ENCODE data around the gene IFFO2. TPM values are rescaled to one million over a fixed set of nuclear protein-coding genes. Genes with fewer than 3 reads are reported as not detected.

The IFFO2 gene
- total RNA-seq, 1 experiment from 2014 or later, result 15.6 TPM

GRCh38 chr1:18926315-18927081 is 30.0 kb downstream of the IFFO2 start (continued):
- TF ChIP-seq, protein P1, sequence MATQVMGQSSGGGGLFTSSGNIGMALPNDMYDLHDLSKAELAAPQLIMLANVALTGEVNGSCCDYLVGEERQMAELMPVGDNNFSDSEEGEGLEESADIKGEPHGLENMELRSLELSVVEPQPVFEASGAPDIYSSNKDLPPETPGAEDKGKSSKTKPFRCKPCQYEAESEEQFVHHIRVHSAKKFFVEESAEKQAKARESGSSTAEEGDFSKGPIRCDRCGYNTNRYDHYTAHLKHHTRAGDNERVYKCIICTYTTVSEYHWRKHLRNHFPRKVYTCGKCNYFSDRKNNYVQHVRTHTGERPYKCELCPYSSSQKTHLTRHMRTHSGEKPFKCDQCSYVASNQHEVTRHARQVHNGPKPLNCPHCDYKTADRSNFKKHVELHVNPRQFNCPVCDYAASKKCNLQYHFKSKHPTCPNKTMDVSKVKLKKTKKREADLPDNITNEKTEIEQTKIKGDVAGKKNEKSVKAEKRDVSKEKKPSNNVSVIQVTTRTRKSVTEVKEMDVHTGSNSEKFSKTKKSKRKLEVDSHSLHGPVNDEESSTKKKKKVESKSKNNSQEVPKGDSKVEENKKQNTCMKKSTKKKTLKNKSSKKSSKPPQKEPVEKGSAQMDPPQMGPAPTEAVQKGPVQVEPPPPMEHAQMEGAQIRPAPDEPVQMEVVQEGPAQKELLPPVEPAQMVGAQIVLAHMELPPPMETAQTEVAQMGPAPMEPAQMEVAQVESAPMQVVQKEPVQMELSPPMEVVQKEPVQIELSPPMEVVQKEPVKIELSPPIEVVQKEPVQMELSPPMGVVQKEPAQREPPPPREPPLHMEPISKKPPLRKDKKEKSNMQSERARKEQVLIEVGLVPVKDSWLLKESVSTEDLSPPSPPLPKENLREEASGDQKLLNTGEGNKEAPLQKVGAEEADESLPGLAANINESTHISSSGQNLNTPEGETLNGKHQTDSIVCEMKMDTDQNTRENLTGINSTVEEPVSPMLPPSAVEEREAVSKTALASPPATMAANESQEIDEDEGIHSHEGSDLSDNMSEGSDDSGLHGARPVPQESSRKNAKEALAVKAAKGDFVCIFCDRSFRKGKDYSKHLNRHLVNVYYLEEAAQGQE (IDR thresholded peaks at IDR 0.05; ENCODE audit: low read depth), result no peak
- TF ChIP-seq FOSL1 (IDR thresholded peaks at IDR 0.05; ENCODE audit: low read depth) (peak; percentile 85), POLR2A (IDR thresholded peaks at IDR 0.05; ENCODE audit: borderline replicate concordance, extremely low read depth, insufficient read depth, insufficient read length) (peak; percentile 48), YY1 (IDR thresholded peaks at IDR 0.05; ENCODE audit: extremely low read depth, insufficient replicate concordance, low read depth, low read length) (no peak), EGR1 (IDR thresholded peaks at IDR 0.05; ENCODE audit: low read depth) (no peak; the same call in 1 of the 2 replicates), ZFX (IDR thresholded peaks at IDR 0.05) (0 out of 2 replicates have a peak, but pooled peaks have one; percentile 66), RAD21 (IDR thresholded peaks at IDR 0.05; ENCODE audit: low read depth) (no peak; the same call in 1 of the 2 replicates), SP1 (IDR thresholded peaks at IDR 0.05; ENCODE audit: low read depth) (peak; percentile 89), ZNF274 (IDR thresholded peaks at IDR 0.05; ENCODE audit: low read depth, low read length) (no peak)
- TF ChIP-seq, protein P2, sequence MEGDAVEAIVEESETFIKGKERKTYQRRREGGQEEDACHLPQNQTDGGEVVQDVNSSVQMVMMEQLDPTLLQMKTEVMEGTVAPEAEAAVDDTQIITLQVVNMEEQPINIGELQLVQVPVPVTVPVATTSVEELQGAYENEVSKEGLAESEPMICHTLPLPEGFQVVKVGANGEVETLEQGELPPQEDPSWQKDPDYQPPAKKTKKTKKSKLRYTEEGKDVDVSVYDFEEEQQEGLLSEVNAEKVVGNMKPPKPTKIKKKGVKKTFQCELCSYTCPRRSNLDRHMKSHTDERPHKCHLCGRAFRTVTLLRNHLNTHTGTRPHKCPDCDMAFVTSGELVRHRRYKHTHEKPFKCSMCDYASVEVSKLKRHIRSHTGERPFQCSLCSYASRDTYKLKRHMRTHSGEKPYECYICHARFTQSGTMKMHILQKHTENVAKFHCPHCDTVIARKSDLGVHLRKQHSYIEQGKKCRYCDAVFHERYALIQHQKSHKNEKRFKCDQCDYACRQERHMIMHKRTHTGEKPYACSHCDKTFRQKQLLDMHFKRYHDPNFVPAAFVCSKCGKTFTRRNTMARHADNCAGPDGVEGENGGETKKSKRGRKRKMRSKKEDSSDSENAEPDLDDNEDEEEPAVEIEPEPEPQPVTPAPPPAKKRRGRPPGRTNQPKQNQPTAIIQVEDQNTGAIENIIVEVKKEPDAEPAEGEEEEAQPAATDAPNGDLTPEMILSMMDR (IDR thresholded peaks at IDR 0.05 in 2 of 3, conservative IDR thresholded peaks at IDR 0.05 in 1 of 3; ENCODE audit: borderline replicate concordance in 1 of 3, insufficient read depth in 1 of 3, low read depth in 2 of 3, low read length in 2 of 3), result no peak
